ENCODE measurements around the gene CHGA.

DNA sequence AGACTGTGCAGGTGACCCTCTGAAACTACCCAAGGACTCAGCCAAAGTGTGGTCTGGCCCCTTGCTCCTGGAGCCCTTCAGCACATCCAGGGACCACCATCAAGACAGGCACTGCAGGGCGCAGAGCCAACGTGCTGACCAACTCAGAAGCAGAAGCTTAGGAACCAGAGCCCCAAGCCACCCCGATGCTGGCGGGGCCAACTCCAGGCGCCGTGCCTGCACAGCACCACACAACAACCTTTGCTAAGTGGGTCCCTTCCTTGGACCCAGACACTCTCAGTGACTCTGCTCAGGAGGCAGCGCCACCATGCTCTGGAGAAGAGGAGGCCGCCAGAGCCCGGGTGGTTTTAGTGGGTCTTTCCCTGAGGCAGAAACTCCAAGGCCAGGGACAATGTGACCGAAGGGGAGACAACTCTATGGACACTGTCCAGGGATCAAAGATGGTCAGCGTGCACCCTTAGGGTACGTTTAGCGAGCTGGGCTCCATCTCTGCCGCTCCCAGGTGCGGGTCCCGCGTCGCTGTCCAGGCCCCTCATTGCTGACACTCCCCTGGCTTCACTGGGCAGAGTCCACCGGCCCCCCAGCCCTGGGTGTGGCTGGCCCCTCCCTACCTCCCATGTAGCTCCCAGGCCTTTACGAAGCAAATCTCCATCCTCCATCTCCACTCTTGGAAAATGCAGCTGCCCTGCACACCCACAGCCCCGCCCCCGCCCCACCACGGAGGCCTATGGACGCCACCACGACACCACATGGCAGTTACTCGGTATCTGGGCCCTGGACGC lies 16.1 kb downstream of the CHGA start:
- TF ChIP-seq ZBED1 (IDR thresholded peaks at IDR 0.05; ENCODE audit: borderline replicate concordance) (no peak), MYB (IDR thresholded peaks at IDR 0.05; ENCODE audit: borderline replicate concordance, low read depth, low read length) (no peak), HDGF (IDR thresholded peaks at IDR 0.05) (no peak), SMC3 (IDR thresholded peaks at IDR 0.05; ENCODE audit: borderline replicate concordance, low read length) (no peak), ZNF384 (IDR thresholded peaks at IDR 0.05; ENCODE audit: borderline replicate concordance, low read depth, low read length) (no peak), TARDBP (IDR thresholded peaks at IDR 0.05; ENCODE audit: borderline replicate concordance) (no peak), SPI1 (IDR thresholded peaks at IDR 0.05; ENCODE audit: borderline replicate concordance, insufficient read depth, low read depth, low read length) (no peak), EZH2 (IDR thresholded peaks at IDR 0.05; ENCODE audit: borderline replicate concordance, control insufficient read depth, low read depth, low read length) (no peak)
- TF ChIP-seq, protein P1, sequence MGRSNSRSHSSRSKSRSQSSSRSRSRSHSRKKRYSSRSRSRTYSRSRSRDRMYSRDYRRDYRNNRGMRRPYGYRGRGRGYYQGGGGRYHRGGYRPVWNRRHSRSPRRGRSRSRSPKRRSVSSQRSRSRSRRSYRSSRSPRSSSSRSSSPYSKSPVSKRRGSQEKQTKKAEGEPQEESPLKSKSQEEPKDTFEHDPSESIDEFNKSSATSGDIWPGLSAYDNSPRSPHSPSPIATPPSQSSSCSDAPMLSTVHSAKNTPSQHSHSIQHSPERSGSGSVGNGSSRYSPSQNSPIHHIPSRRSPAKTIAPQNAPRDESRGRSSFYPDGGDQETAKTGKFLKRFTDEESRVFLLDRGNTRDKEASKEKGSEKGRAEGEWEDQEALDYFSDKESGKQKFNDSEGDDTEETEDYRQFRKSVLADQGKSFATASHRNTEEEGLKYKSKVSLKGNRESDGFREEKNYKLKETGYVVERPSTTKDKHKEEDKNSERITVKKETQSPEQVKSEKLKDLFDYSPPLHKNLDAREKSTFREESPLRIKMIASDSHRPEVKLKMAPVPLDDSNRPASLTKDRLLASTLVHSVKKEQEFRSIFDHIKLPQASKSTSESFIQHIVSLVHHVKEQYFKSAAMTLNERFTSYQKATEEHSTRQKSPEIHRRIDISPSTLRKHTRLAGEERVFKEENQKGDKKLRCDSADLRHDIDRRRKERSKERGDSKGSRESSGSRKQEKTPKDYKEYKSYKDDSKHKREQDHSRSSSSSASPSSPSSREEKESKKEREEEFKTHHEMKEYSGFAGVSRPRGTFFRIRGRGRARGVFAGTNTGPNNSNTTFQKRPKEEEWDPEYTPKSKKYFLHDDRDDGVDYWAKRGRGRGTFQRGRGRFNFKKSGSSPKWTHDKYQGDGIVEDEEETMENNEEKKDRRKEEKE (IDR thresholded peaks at IDR 0.05): no peak
- TF ChIP-seq, protein P2, sequence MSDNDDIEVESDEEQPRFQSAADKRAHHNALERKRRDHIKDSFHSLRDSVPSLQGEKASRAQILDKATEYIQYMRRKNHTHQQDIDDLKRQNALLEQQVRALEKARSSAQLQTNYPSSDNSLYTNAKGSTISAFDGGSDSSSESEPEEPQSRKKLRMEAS (IDR thresholded peaks at IDR 0.05; ENCODE audit: low read depth, low read length): no peak
- TF ChIP-seq, protein P3, sequence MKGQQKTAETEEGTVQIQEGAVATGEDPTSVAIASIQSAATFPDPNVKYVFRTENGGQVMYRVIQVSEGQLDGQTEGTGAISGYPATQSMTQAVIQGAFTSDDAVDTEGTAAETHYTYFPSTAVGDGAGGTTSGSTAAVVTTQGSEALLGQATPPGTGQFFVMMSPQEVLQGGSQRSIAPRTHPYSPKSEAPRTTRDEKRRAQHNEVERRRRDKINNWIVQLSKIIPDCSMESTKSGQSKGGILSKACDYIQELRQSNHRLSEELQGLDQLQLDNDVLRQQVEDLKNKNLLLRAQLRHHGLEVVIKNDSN (IDR thresholded peaks at IDR 0.05; ENCODE audit: borderline replicate concordance, extremely low read length, insufficient read depth, low read depth, low read length): no peak
- TF ChIP-seq, protein P4, sequence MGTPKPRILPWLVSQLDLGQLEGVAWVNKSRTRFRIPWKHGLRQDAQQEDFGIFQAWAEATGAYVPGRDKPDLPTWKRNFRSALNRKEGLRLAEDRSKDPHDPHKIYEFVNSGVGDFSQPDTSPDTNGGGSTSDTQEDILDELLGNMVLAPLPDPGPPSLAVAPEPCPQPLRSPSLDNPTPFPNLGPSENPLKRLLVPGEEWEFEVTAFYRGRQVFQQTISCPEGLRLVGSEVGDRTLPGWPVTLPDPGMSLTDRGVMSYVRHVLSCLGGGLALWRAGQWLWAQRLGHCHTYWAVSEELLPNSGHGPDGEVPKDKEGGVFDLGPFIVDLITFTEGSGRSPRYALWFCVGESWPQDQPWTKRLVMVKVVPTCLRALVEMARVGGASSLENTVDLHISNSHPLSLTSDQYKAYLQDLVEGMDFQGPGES (IDR thresholded peaks at IDR 0.05): no peak
- TF ChIP-seq, protein P5, sequence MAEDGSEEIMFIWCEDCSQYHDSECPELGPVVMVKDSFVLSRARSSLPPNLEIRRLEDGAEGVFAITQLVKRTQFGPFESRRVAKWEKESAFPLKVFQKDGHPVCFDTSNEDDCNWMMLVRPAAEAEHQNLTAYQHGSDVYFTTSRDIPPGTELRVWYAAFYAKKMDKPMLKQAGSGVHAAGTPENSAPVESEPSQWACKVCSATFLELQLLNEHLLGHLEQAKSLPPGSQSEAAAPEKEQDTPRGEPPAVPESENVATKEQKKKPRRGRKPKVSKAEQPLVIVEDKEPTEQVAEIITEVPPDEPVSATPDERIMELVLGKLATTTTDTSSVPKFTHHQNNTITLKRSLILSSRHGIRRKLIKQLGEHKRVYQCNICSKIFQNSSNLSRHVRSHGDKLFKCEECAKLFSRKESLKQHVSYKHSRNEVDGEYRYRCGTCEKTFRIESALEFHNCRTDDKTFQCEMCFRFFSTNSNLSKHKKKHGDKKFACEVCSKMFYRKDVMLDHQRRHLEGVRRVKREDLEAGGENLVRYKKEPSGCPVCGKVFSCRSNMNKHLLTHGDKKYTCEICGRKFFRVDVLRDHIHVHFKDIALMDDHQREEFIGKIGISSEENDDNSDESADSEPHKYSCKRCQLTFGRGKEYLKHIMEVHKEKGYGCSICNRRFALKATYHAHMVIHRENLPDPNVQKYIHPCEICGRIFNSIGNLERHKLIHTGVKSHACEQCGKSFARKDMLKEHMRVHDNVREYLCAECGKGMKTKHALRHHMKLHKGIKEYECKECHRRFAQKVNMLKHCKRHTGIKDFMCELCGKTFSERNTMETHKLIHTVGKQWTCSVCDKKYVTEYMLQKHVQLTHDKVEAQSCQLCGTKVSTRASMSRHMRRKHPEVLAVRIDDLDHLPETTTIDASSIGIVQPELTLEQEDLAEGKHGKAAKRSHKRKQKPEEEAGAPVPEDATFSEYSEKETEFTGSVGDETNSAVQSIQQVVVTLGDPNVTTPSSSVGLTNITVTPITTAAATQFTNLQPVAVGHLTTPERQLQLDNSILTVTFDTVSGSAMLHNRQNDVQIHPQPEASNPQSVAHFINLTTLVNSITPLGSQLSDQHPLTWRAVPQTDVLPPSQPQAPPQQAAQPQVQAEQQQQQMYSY (CRISPR knock-in tag; IDR thresholded peaks at IDR 0.05): no peak
- TF ChIP-seq, protein P6, sequence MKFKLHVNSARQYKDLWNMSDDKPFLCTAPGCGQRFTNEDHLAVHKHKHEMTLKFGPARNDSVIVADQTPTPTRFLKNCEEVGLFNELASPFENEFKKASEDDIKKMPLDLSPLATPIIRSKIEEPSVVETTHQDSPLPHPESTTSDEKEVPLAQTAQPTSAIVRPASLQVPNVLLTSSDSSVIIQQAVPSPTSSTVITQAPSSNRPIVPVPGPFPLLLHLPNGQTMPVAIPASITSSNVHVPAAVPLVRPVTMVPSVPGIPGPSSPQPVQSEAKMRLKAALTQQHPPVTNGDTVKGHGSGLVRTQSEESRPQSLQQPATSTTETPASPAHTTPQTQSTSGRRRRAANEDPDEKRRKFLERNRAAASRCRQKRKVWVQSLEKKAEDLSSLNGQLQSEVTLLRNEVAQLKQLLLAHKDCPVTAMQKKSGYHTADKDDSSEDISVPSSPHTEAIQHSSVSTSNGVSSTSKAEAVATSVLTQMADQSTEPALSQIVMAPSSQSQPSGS (IDR thresholded peaks at IDR 0.05; ENCODE audit: low read length): no peak

Data from GM12878 (cell line).